ENCODE data around the gene PTPN1.
"Not testable (repeated sequence)": the region's sequence is repeated elsewhere in the genome, so short reads cannot be mapped to it uniquely, and the experiment has no call there.

The PTPN1 gene

DNA sequence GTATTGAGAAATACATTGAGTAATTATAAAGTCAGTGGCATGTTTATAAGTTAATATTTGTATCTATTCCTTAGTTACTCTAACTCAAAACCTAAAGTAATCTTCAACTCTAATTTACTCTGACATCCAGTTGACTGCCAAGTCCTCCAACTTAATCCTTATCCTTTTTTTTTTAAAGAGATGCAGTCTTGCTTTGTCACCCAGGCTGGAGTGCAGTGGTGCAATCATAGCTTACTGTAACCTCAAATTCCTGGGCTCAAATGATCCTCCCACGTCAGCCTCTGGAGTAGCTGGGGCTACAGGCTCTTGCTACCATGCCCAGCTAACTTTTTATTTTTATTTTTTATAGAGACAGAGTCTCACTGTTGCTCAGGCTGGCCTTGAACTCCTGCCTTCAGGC is 24.4 kb downstream of the PTPN1 start:
- no peak for DNase-seq

DNA sequence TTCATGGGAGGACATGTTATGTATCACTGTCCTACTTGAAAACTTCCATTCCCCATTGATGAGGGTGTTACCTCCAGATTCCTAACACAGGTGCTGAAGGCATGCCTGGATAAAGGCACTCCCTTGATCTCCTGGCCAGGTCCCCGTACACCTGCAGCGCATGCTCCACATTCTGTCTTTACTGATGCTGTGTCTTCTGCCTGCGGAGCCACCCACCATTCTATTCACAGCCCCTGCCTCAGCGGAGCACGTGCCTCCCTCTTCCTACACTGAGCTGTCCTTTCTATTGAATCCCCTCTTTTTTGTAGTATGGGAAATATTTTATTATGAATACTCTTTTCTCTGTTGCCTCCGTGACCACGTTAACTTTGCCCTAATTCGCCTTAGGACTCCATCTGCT is 25.0 kb downstream of the PTPN1 start:
- no peak for DNase-seq

DNA sequence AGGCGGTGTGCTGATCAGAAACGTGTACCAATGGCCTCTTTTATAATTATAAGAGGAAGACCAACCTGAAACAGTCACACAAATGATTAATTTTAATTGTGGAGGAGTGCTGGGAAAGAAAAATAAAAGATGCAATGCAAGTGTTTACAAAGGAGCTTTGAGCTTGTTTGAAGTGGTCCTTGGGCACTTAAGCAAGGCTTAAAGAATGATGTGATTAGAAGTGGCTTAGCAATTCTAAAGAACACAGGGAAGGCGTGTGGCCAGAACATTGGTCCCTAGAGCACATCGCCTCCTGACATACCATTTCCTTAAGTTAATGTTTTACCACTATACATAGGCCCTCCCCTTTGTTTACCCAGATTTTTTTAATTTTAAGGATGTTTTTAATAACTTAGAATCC is 26.1 kb downstream of the PTPN1 start:
- DNase-seq: no peak

DNA sequence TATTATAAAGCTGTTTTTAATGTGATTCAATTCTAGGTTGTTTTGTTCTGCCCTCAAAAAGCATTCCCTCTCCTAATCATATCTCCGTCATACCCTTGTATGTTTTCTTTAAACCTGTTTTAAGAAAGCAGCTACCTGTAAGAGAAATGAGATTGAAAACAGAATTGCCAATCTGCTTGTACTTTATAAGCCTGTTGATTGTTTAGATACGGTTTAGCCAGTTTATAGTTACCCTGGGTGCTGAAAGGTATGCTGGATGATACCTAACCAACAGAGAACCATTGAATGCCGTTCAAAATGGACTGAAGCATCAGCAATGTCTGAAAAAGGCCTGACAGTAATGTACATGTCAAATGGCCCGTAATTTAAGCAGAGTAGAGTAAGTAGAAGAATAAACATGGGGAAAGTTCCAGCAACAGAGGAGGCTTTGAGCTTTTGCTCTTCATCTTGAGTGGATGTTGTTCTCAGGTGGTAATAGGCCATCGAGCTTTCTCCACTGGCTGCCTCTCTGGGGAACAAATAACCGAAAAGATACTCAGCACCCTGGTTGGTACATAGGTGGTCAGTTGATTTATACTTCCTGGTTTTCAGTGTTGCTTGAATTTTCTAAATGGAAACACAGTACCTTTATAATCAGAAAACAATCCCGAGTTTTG is 27.5 kb downstream of the PTPN1 start:
- DNase-seq: no peak

DNA sequence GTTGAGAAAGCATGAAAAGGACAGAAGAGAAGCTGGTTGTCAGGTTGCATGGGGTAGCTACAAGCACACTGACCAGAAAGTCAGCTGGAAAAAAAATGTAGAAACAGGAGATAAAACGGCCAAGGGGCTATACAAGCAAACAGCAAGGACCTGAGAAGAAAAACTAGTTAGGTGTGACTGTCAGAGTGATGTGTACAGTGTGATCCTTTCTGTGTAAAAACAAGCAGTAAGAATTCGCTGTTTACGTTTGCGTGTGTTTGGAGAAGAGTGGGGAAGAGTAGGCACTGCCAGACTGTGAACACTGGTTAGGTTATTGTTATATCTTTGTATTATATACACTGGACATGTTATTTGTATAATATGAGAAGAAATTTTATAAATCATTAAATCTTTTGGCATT is 28.1 kb downstream of the PTPN1 start:
- DNase-seq: no peak

DNA sequence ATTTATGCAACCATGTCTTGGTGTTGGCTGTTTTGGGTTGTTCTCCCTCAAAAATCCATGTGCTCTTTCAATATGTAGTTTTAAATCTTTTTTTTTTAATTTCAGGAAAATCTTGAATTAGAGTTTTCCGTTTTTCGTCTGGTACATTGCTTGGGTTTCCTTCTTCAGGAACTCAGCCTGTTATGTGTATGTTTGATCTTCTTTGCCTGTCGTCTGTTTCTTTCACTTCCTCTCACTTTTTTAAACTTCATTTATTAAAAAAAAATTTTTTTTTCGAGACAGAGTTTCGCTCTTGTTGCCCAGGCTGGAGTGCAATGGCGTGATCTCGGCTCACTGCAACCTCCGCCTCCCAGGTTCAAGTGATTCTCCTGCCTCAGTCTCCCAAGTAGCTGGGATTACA is 29.6 kb downstream of the PTPN1 start:
- DNase-seq: not testable (repeated sequence)

DNA sequence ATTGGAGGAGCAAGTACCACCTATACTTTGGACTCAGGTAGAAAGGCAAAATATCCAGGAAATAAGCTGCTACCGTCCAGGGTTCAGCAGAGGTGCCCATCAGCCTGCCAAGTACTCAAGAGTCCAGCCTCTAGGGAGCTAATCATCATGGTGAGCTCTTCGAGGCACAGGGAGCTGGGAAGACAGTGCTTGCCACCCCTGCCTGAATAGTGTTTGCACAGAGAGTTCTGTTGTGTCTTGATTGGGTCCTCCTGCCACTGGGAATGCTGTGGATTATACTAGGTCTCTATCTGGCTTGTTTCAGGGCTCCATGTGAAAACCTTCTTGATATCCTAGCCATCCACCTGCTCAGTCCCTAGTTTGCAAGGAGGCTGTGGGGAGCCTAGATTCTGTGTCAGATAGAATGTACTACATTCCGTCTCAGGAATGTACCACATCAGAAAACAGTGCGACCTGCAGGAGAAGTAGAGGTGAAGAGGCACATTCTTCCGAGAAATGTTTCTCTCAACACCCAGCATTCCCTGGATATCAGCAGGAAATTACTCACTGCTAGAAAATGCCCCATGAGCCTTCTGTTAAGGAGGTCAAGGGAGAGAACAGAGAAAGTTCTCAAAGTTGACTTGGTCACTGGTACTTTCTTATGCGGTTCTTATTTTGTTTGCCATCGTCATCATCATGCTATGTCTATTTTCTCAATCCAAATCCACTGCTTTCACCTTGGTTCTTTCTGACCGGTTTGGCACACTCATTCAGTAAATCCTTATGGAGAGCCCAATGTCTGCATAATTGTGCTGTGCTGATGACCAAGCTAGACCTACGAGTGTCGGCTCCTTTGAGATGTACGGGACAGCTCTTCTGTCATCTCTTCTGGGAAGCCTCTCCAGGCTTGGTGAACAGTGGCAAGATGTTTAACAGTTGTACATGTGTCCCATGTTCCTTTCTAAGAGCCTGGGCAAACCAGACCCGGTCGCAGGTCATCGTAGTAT is 30.7 kb downstream of the PTPN1 start:
- DNase-seq: no peak

DNA sequence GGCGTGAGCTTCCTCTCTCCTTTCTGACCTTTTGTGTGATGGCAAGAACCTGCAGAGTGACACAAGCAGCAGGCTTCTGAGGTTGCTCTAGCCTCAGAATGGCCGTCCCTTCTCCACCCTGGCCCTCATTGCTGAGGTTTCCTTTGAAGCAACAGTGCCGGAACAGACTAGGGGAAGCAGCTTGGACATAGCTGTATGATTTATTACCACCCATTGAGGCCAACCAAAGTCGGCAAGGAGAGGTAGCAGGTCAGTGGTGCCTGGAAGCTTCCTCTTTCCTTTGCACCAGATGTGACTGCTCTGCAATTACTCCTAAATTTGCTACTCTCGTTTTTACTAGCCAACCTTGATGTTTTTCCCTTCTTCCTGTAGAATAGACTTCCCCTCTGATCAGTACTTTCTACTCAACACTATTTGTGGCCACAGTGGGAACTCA is 31.4 kb downstream of the PTPN1 start:
- no peak for DNase-seq

DNA sequence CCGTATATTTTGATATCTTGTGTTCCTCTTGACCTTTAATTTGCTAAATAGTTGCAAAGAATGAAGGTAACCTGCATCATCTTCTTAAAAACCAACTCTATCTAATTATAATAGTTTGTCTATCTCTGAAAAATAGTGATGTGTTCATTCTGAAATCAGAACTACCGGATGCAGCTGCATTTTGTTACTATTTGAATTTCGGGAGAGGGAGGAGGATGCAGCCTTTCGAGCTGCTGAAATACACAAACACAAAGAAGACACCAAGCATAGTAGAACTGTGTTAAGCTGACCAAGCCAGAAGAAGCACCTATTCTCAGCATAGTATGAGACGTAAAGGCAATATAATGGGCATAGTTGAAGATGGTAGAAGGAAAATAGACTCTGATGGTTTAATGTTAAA is 33.1 kb downstream of the PTPN1 start:
- no peak for DNase-seq

DNA sequence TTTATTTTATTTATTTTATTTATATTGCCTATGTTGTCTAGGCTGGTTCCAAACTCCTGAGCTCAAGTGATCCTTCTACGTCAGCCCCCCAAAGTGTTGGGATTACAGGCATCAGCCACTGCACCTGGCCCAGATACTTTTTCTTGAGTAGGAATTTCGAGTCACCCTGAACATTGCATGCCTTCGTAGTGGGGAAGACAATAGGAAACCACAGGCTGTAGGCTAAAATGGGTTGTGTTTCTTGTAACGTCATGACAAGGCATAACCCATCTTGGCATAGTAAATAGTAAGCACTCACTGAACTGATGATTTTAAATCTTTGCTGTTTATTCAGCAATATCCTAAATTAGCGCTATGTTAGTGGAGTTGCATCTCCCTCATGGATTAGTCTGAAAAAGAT is 34.9 kb downstream of the PTPN1 start:
- no peak for DNase-seq

DNA sequence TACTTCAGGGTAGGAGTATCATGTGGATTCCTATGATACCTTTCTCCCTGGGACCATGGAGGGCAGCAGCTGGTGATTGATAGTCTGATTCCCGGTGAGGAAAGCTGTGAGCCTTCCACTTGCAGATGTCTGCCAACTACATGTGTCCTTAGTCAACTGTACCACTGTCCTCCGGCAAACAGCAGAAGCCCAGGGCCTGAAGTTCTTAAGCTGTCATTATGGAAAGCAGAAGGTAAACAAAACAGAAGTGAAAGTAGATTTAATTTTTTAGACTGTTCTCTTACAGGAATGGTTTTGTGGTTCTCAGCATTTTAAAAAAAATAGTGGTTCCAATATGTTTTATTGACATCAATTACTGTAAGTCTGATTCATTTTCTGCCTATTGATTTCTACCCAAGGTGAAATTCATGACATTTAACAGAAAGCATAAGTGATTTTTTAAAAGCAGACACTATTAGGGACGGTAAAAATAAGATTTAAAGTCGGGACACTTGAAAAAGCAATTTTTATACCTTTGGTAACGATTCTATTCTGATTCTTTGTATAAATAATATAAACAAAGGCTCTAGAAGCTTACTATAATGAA is 36.6 kb downstream of the PTPN1 start:
- DNase-seq: no peak

DNA sequence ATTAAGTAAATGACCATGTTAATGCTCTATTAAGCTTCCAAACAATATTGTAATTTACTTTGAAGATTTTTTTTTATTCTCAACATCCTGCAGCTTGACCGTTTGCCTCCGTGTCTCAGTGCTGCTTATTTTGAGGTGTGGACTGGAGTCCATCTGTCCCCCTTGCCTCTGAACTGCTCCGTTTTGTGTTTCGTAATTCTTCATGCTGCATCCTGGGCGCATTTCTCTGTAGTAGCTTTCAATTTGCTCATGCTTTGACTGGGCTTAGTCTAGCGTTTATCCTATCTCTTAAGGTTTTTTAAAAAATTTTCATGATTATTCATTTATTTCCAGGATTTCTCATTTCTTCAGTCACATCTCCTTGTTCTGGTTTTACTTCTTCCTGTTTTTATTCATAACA is 37.8 kb downstream of the PTPN1 start:
- DNase-seq: no peak

DNA sequence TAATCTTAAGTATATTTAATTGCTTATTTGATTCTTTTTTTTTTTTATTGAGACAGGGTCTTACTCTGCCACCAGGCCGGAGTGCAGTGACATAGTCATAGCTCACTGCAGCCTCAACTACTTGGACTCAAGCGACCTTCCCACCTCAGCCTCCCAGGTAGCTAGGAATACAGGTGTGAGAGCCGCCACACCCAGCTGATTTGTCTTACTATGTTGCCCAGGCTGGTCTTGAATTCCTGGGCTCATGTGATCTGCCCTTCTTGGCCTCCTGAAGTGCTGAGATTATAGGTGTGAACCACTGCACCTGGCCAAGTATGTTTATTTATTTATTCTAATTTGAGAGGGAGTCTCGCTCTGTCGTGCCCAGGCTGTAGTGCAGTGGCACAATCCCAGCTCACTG is 38.2 kb downstream of the PTPN1 start:
- no peak for DNase-seq

DNA sequence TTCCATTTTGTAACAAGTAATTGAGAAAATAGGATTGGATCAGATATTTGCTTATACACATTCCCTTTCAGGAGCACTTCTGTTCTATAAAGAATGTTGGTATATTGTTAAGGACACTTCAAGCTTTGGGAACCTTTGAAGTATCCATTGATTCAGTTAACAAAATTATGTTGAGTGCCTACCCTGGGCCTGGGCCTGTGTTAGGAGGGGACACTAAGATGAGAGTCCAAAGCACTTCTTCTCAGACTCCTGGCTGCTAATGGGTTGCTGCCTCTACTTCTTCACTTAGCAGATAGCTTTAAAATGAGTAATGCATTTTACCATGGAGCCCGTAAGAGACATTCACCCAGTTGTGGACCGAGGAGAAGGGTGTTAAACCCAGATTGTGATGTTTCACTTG is 40.3 kb downstream of the PTPN1 start:
- DNase-seq: no peak

DNA sequence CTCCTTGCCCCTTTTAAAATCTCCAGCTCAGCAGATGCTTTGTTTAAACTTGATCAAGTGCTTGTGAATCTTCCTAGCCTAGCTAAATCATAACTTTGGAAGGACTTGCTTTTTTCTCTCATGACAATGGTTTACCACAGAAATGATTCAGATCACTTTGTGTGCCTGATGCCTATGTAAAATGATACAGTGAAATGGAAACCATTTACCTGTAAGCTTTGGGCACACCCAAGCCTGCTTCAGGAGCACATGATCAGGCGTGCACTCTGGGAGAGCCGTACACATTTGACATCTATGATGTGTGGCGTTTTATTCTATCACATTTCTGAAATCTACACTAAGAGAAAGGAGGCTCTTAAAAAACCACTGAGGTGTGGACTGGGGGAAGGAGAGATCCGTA is 41.1 kb downstream of the PTPN1 start:
- no peak for DNase-seq

DNA sequence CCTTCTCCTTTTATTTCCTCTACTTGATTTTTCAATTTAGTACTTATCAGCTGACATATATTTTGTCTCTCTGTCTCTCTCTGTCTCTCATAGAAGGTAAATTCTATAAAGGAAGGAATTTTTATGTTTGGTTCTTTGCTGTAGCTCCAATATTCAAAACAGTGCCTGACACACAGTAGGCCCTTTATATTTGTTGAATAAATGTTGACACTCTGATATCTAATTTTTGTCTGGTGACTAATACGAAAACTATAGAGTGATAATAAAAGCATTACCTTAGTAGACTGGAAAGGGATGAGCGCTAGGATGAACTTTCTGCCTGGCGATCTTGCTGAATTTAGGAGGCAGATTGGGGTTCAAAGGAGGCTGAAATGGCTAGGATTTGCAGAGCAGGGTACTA is 42.8 kb downstream of the PTPN1 start:
- DNase-seq: no peak

DNA sequence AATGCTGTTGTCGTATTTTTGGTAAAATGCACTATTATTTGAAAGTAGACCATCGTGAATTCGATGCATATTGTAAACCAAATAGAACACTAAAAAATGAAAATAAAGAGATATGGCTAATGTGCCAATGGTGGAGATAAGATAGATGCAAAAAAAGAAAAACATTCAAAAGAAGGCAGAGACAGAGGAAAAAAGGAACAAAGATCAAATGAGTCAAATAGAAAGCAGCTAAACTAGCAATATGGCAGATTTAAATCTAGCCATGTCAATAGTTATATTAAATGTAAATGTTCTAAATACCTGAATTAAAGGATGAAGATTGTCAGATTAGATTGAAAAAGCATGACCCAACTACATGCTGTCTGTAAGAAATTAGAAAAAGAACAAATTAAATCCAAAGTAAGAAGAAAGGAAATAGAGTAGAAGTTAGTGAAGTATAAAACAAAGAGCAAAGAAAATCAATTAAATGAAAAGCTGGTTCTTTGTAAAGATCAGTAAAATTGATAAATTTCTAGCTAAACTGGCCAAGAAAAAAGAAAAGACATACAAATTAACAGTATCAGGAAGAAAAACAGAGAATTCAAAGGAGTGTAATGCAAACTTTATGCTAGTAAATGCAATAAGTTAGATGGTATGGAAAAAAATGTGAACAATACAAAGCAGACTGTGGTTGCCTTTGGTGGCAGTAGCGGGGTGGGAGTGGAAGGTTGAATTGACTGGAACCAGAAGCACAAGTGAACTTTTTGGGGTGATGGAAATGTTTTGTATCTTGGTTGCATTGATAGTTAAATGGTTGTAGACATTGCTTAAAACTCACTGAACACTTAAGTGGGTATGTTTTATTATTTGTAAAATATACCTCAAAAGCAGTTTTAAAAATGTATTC is 44.8 kb downstream of the PTPN1 start:
- no peak for DNase-seq

DNA sequence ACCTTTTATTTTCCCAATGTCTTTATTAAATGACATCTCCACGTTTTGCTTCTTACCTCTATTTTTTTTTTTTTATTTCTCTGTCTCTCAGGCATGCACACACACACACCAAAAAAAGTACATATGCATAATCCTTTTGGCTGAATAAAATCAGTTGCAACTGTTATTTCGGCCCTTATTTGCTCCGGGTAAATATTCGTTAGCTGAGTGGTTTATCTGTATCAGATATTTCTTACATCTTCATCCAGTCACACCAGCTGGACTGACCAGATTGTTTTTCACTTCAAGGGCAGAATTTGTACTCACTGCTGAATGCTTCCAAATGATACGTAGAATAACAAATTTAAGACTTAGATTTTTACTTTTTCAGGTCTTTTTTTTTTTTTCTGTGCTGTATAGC is 45.5 kb downstream of the PTPN1 start:
- DNase-seq: no peak

DNA sequence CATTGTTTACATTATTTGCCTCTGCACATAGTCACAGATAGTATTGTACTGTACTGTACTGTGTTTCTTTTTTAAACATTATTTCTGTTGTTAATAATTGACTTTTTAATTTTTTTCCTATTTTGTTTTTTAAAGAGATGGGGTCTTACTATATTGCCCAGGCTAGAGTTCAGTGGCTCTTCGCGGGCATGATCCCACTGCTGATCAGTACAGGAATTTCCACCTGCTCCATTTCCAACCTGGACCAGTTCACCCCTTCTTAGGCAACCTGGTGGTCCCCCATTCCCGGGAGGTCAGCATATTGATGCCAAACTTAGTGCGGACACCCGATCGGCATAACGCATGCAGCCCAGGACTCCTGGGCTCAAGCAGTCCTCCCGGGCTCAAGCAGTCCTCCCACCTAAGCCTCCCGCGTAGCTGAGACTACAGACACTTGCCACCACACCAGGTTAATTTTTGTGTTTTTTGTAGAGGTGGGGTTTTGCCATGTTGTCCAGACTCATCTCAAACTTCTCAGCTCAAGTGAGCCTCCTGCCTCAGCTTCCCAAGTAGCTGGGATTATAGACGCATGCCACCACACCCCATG is 47.5 kb downstream of the PTPN1 start:
- DNase-seq: no peak

DNA sequence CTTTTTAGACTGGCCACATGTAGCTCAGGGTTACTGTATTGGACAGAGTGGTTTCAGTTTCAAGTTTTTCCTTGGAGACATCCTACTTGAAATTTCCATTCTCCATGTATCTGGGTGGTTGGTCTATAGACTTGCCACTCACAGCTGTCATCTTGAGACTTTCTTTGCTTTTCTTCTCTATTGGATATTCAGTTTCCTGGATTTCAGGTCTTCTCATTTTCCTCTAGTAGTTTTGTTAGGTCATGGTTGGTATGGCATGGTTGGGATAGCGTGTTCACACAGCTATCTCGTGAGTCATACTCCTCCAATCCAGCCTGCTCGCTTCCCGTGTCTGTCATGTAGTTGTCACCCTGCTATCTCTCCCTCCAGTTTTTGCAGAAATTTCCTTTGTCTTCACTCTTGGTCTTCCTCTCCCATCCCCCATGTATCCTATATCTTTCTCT is 48.3 kb downstream of the PTPN1 start:
- no peak for DNase-seq

DNA sequence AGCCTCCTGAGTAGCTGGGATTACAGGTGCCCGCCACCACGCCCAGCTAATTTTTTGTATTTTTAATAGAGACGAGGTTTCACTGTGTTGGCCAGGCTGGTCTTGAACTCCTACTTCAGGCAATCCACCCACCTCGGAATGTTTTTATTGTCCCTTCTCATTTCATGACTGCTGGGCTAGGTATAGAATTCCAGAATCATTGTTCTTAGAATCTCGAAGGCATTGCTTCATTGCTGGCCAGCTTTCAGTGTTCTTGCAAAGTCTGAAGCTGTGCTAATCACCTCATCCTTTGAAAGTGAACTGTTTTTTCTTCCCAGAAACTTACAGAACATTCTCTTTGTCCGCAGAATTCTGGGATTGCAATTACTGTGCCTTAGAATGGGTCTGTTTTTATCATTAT is 49.0 kb downstream of the PTPN1 start:
- no peak for DNase-seq

DNA sequence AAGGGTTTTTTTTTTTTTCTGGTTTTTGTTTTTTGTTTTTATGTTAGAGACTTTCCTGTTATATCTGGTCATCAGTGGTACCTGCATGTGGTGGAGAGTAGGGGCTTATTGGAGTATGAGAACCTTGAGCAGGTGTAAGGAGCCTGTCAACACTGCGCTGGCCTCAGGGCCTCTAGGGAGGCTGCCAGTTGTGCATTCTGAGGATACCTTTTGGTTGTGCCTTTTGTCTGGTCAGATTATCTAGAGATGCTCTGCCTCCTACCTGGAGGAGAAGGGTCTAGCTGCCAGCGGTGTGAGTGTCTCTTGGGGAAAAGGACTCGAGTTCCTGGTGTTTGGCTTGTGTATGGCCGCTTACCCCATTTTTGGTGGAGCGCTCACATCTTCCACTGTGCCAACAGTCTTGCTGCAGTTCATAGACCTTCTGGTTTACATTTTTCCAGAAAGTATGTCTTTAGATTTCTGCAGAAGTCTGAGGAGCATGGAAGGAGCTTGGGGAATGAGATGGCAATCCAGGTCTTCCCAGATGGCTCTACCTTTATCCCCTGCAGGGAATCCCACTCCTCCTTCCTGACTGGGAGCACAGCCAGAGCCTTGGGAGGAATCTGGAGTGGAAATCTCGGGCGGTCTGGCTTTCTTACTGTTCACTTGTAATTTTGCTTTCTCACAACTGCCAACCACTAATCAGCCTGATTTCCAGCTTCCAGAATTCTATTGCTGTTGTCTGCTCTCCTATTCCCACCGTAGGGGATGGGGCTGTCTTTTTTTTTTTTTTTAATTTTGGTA is 49.9 kb downstream of the PTPN1 start:
- DNase-seq: no peak
